Common myeloid progenitor, CD34-positive (primary cell): ENCODE data around the gene NLN.
A peak's percentile ranks its signal among the peaks of the same experiment; 100 is the strongest.

ENCODE experiments used
- CTCF ChIA-PET: fragments of 350-600 bp; sonication (Branson Sonifier 250); formaldehyde crosslinking; loops from one replicate; lab custom pipeline; 2021; ENCODE audit warnings: antibody characterized with exemption; lab: Charles Lee
- POLR2A ChIA-PET: fragments of 350-600 bp; sonication (Branson Sonifier 250); formaldehyde crosslinking; loops from one replicate; lab custom pipeline; 2021; ENCODE audit warnings: antibody characterized with exemption; lab: Charles Lee
- DNase-seq, 3 donors: peaks; one replicate each; pipeline versions ENCODE4 v3.0.0 to v3.0.0-alpha.2; 2013
- H3K27ac ChIP-seq, 2 experiments: 1 replicate in 1 of 2; 2 replicates in 1 of 2; pipeline ENCODE4 v1.7.0; 2013; ENCODE audit warnings: inconsistent platforms in 2 of 2, low read length in 2 of 2, mild to moderate bottlenecking in 2 of 2, low read depth in 1 of 2, moderate library complexity in 1 of 2; ENCODE audit not compliant: severe bottlenecking in 2 of 2, insufficient read depth in 1 of 2, poor library complexity in 1 of 2
- H3K27me3 ChIP-seq, 5 experiments: replicated peaks in 2 of 5; 1 replicate in 3 of 5; 2 replicates in 2 of 5; pipeline versions ENCODE4 v1.6.1 to v1.7.0; 2013; ENCODE audit warnings: low read length in 4 of 5, mild to moderate bottlenecking in 2 of 5, moderate library complexity in 2 of 5, inconsistent platforms in 1 of 5; ENCODE audit not compliant: insufficient read depth in 5 of 5, control insufficient read depth in 4 of 5
- H3K36me3 ChIP-seq, 4 experiments: 1 replicate in 2 of 4; 2 replicates in 2 of 4; pipeline versions ENCODE4 v1.6.1 to v1.7.0; 2013; ENCODE audit warnings: low read length in 3 of 4, control low read depth in 1 of 4, mild to moderate bottlenecking in 1 of 4; ENCODE audit not compliant: control insufficient read depth in 4 of 4, insufficient read depth in 4 of 4
- H3K4me1 ChIP-seq, 4 experiments: 1 replicate in 3 of 4; 2 replicates in 1 of 4; pipeline versions ENCODE4 v1.6.1 to v1.7.1; 2013; ENCODE audit warnings: low read length in 3 of 4, mild to moderate bottlenecking in 3 of 4, control low read depth in 1 of 4, inconsistent platforms in 1 of 4, moderate library complexity in 1 of 4; ENCODE audit not compliant: control insufficient read depth in 4 of 4, insufficient read depth in 4 of 4; ENCODE audit errors: control extremely low read depth in 1 of 4
- H3K4me3 ChIP-seq, 7 experiments: 1 replicate in 4 of 7; 2 replicates in 3 of 7; pipeline versions ENCODE4 v1.5.1 to v1.7.0; 2013; ENCODE audit warnings: mild to moderate bottlenecking in 7 of 7, low read length in 6 of 7, moderate library complexity in 6 of 7, inconsistent platforms in 2 of 7, low read depth in 2 of 7, control low read depth in 1 of 7; ENCODE audit not compliant: insufficient read depth in 4 of 7, control insufficient read depth in 1 of 7; ENCODE audit errors: extremely low read depth in 1 of 7
- H3K9me3 ChIP-seq, 5 experiments: 1 replicate in 4 of 5; 2 replicates in 1 of 5; pipeline versions ENCODE4 v1.6.1 to v1.7.1; 2013; ENCODE audit warnings: low read length in 4 of 5, mild to moderate bottlenecking in 2 of 5, inconsistent platforms in 1 of 5, low read depth in 1 of 5, moderate library complexity in 1 of 5; ENCODE audit not compliant: control insufficient read depth in 4 of 5, insufficient read depth in 2 of 5; ENCODE audit errors: control extremely low read depth in 1 of 5
- WGBS: methylation state at CpG from one replicate; pipeline ENCODE4 v1.1.5; 2013; ENCODE audit not compliant: insufficient coverage; 5-methylcytosine and 5-hydroxymethylcytosine counted together

Gene NLN

GRCh38 chr5:65817931-65818330, 95.9 kb downstream of the NLN start:
- DNase-seq: no peak
- ChIA-PET CTCF (interaction anchor here (1.0 to 1.4 kb wide), 2 partner anchors 8 to 13 kb away, joined by 3 to 4 read pairs; no protein-coding TSS in a partner anchor), POLR2A (no interaction called here)
- peaks cover 6 to 30% (median 17%) of the 10 kb centered on the region in 4 experiments for H3K4me1 ChIP-seq
- H3K9me3 ChIP-seq: no peaks in the 10 kb centered on the region
- 94% methylated on average over 2 of the region's 4 CpGs for WGBS
- no peak overlapping the region for H3K27ac ChIP-seq
- H3K4me3 ChIP-seq: no peak overlapping the region
- no peaks in the 10 kb centered on the region for H3K27me3 ChIP-seq
- peaks cover 3 to 26% (median 8%) of the 10 kb centered on the region in 4 experiments for H3K36me3 ChIP-seq

GRCh38 chr5:65818592-65818991, 96.6 kb downstream of the NLN start:
- no peak for DNase-seq
- H3K36me3 ChIP-seq: peaks cover 0 to 23% (median 7%) of the 10 kb centered on the region in 4 experiments
- ChIA-PET POLR2A (no interaction called here), CTCF (no interaction called here)
- H3K4me1 ChIP-seq: peaks cover 6 to 30% (median 19%) of the 10 kb centered on the region in 4 experiments
- no peaks in the 10 kb centered on the region for H3K9me3 ChIP-seq
- no CpG with 5 or more reads among the region's 4 CpGs for WGBS
- H3K4me3 ChIP-seq: no peak overlapping the region
- no peaks in the 10 kb centered on the region for H3K27me3 ChIP-seq
- H3K27ac ChIP-seq: no peak overlapping the region

DNA sequence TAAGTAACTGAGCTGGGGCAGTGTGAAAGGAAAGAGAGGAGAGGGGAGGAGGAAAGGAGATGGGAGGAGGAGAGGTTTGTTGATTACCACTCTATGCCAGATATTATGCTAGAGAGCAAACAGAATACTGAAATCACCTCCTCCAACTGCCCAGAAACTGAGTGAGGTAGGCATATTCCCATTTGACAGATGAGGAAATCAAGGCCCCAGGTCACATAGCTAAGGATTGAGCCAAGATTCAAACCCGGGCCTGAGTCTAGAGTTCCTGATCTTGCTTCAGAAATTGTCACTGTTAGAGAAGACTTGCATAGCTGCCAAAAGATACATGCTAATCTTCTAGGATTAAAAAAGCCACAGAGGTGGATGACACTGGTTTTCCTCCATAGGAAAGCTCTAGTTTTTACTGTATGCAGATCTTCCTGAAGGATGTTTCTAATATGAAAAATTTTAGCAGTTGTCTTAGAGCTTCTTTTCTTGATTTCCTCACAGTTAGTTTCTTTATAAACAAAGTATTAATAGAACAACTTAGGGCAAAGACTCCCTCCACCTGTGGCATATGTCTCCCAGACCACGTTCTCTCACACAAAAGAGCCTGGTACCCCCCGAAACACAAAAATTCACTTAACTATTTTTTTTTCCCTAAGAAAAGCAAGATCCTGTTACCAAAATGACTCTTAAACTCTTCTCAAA, 97.4 kb downstream of the NLN start:
- peak overlapping the region in 1 of 7 experiments; percentile 38 for H3K4me3 ChIP-seq
- no peak for DNase-seq
- ChIA-PET CTCF (interaction anchor here (1.1 kb wide), 1 partner anchor 16 kb away, joined by 3 read pairs; no protein-coding TSS in a partner anchor), POLR2A (no interaction called here)
- H3K27me3 ChIP-seq: no peaks in the 10 kb centered on the region
- H3K9me3 ChIP-seq: no peaks in the 10 kb centered on the region
- H3K36me3 ChIP-seq: peaks cover 0 to 16% (median 5%) of the 10 kb centered on the region in 4 experiments
- H3K4me1 ChIP-seq: peaks cover 6 to 37% (median 23%) of the 10 kb centered on the region in 4 experiments
- H3K27ac ChIP-seq: no peak overlapping the region
- WGBS: 42% methylated on average over 3 of the region's 3 CpGs

GRCh38 chr5:65819905-65820240, 97.9 kb downstream of the NLN start:
- Histone ChIP-seq H3K27ac (no peak overlapping the region), H3K36me3 (peaks cover 0 to 15% (median 5%) of the 10 kb centered on the region in 4 experiments), H3K4me1 (peaks cover 6 to 42% (median 26%) of the 10 kb centered on the region in 4 experiments), H3K9me3 (no peaks in the 10 kb centered on the region), H3K4me3 (peak overlapping the region in 1 of 7 experiments; percentile 38), H3K27me3 (no peaks in the 10 kb centered on the region)
- ChIA-PET POLR2A (no interaction called here), CTCF (interaction anchor here (1.1 kb wide), 1 partner anchor 15 kb away, joined by 3 read pairs; no protein-coding TSS in a partner anchor)
- no peak for DNase-seq

DNA sequence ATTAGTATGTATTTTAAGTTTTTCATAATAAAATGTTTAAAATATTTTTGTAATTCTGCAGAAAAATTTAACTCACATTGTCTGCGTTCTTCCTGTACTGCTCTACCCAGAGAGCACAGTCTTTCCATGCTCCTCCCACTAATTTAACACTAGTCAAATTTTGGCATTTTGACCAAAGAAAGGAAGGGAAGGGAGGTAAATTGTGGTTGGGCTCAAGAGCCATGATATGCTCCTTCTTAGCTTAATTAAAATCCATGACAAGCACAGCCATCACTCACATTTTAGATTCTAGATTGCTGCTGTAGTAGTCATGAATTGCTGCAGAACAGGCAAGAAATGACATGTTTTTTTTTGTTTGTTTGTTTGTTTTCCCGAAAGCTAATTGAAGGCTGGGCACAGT, 98.4 kb downstream of the NLN start:
- Histone ChIP-seq H3K27ac (no peak overlapping the region), H3K4me3 (no peak overlapping the region), H3K9me3 (no peaks in the 10 kb centered on the region), H3K36me3 (peaks cover 0 to 15% (median 5%) of the 10 kb centered on the region in 4 experiments), H3K27me3 (no peaks in the 10 kb centered on the region), H3K4me1 (peaks cover 9 to 43% (median 29%) of the 10 kb centered on the region in 4 experiments)
- CTCF ChIA-PET: interaction anchor here (1.1 kb wide), 1 partner anchor 15 kb away, joined by 3 read pairs; no protein-coding TSS in a partner anchor
- WGBS: no CpG with 5 or more reads among the region's 2 CpGs
- POLR2A ChIA-PET: no interaction called here
- DNase-seq: no peak

GRCh38 chr5:65821966-65822365, 100.0 kb downstream of the NLN start:
- Histone ChIP-seq H3K9me3 (no peaks in the 10 kb centered on the region), H3K27ac (no peak overlapping the region), H3K4me1 (peaks cover 21 to 54% (median 43%) of the 10 kb centered on the region in 4 experiments), H3K27me3 (no peaks in the 10 kb centered on the region), H3K4me3 (no peak overlapping the region), H3K36me3 (peaks cover 0 to 15% (median 3%) of the 10 kb centered on the region in 4 experiments)
- ChIA-PET CTCF (interaction anchor here (0.7 to 1.1 kb wide), 2 partner anchors 9 to 10 kb away, joined by 3 read pairs; no protein-coding TSS in a partner anchor), POLR2A (no interaction called here)
- no CpG with 5 or more reads among the region's 4 CpGs for WGBS
- no peak for DNase-seq

DNA sequence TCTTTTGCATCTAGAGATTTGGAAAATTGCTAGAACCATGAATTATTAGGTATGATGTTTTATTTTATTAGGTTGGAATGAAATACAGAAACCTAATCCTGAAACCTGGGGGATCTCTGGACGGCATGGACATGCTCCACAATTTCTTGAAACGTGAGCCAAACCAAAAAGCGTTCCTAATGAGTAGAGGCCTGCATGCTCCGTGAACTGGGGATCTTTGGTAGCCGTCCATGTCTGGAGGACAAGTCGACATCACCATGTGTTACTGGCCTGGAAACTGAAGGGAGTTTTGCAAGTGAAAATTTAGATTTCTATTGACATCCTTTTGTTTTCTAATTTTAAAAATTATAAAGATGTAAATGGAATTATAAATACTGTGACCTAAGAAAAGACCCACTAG, 100.7 kb downstream of the NLN start:
- Histone ChIP-seq H3K27ac (no peak overlapping the region), H3K4me3 (no peak overlapping the region), H3K9me3 (no peaks in the 10 kb centered on the region), H3K36me3 (peaks cover 0 to 15% (median 3%) of the 10 kb centered on the region in 4 experiments), H3K4me1 (peaks cover 21 to 60% (median 47%) of the 10 kb centered on the region in 4 experiments), H3K27me3 (no peaks in the 10 kb centered on the region)
- CTCF ChIA-PET: interaction anchor here (1.1 kb wide), 1 partner anchor 11 kb away, joined by 3 read pairs; no protein-coding TSS in a partner anchor
- POLR2A ChIA-PET: no interaction called here
- 97% methylated on average over 6 of the region's 6 CpGs for WGBS
- no peak for DNase-seq
